Neural cell (in vitro differentiated cells): ENCODE data around the gene NGLY1.

ENCODE experiments used
- EP300 ChIP-seq: fragments of 450-650 bp; conservative IDR thresholded peaks from 2 replicates; pipeline ENCODE4 v1.6.1; 2014; ENCODE audit warnings: antibody characterized with exemption, mild to moderate bottlenecking, moderate library complexity; ENCODE audit not compliant: poor library complexity, severe bottlenecking
- EZH2 ChIP-seq: fragments of 200-600, 300-800 bp; shearing (Covaris generic), sonication (generic); IDR thresholded peaks from 2 replicates; pipeline ENCODE4 v1.6.1; 2014; ENCODE audit warnings: antibody characterized with exemption, low read length, borderline replicate concordance, mild to moderate bottlenecking; ENCODE audit not compliant: insufficient read depth, poor library complexity, severe bottlenecking
- MXI1 ChIP-seq: fragments of 450-650 bp; conservative IDR thresholded peaks from 2 replicates; pipeline ENCODE4 v1.6.1; 2014; ENCODE audit warnings: antibody characterized with exemption, mild to moderate bottlenecking; ENCODE audit not compliant: poor library complexity, severe bottlenecking
- POLR2AphosphoS5 ChIP-seq: IDR thresholded peaks from 2 replicates; pipeline ENCODE4 v1.6.1; 2012
- RAD21 ChIP-seq: fragments of 450-650 bp; conservative IDR thresholded peaks from 2 replicates; pipeline ENCODE4 v1.6.1; 2014; ENCODE audit warnings: antibody characterized with exemption, mild to moderate bottlenecking, moderate library complexity
- TAF1 ChIP-seq: IDR thresholded peaks from 2 replicates; pipeline ENCODE4 v1.6.1; 2012; ENCODE audit warnings: low read depth
- TF ChIP-seq, protein P1 (sequence below): fragments of 450-650 bp; IDR thresholded peaks from 2 replicates; pipeline ENCODE4 v1.5.1; 2014; ENCODE audit warnings: antibody characterized with exemption, mild to moderate bottlenecking, moderate library complexity; ENCODE audit not compliant: poor library complexity, severe bottlenecking
- TF ChIP-seq, protein P2 (sequence below): IDR thresholded peaks from 2 replicates; pipeline ENCODE4 v1.6.1; 2012; ENCODE audit warnings: borderline replicate concordance

- no peak for TF ChIP-seq TAF1
- TF ChIP-seq, protein P1, sequence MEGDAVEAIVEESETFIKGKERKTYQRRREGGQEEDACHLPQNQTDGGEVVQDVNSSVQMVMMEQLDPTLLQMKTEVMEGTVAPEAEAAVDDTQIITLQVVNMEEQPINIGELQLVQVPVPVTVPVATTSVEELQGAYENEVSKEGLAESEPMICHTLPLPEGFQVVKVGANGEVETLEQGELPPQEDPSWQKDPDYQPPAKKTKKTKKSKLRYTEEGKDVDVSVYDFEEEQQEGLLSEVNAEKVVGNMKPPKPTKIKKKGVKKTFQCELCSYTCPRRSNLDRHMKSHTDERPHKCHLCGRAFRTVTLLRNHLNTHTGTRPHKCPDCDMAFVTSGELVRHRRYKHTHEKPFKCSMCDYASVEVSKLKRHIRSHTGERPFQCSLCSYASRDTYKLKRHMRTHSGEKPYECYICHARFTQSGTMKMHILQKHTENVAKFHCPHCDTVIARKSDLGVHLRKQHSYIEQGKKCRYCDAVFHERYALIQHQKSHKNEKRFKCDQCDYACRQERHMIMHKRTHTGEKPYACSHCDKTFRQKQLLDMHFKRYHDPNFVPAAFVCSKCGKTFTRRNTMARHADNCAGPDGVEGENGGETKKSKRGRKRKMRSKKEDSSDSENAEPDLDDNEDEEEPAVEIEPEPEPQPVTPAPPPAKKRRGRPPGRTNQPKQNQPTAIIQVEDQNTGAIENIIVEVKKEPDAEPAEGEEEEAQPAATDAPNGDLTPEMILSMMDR, result no peak
- TF ChIP-seq, protein P2, sequence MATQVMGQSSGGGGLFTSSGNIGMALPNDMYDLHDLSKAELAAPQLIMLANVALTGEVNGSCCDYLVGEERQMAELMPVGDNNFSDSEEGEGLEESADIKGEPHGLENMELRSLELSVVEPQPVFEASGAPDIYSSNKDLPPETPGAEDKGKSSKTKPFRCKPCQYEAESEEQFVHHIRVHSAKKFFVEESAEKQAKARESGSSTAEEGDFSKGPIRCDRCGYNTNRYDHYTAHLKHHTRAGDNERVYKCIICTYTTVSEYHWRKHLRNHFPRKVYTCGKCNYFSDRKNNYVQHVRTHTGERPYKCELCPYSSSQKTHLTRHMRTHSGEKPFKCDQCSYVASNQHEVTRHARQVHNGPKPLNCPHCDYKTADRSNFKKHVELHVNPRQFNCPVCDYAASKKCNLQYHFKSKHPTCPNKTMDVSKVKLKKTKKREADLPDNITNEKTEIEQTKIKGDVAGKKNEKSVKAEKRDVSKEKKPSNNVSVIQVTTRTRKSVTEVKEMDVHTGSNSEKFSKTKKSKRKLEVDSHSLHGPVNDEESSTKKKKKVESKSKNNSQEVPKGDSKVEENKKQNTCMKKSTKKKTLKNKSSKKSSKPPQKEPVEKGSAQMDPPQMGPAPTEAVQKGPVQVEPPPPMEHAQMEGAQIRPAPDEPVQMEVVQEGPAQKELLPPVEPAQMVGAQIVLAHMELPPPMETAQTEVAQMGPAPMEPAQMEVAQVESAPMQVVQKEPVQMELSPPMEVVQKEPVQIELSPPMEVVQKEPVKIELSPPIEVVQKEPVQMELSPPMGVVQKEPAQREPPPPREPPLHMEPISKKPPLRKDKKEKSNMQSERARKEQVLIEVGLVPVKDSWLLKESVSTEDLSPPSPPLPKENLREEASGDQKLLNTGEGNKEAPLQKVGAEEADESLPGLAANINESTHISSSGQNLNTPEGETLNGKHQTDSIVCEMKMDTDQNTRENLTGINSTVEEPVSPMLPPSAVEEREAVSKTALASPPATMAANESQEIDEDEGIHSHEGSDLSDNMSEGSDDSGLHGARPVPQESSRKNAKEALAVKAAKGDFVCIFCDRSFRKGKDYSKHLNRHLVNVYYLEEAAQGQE, result no peak
- TF ChIP-seq MXI1, result no peak
- TF ChIP-seq POLR2AphosphoS5, result no peak
- no peak for TF ChIP-seq EP300
- TF ChIP-seq EZH2, result no peak
- TF ChIP-seq RAD21, result no peak
Measured at GRCh38 chr3:25775936-25776335, 7.3 kb downstream of the NGLY1 start.
